SK-N-SH (cell line): ENCODE results near the gene LMOD3. TPM values are rescaled to one million over a fixed set of nuclear protein-coding genes. Genes with fewer than 3 reads are reported as not detected.

Experiments used
- CTCF ChIA-PET: fragments of 300-600, 350-600 bp; formaldehyde crosslinking; extraction: SDS; loops from one replicate; lab custom pipeline; 2021; lab: Yijun Ruan, JAX
- POLR2A ChIA-PET: fragments of 350-600 bp; sonication (Branson Sonifier 250); formaldehyde crosslinking; extraction: SDS; loops from one replicate; lab custom pipeline; 2020; ENCODE audit warnings: antibody characterized with exemption, inconsistent platforms; lab: Yijun Ruan, JAX
- DNase-seq: peaks from one replicate; pipeline ENCODE4 v3.0.0; 2012
- H2AFZ ChIP-seq: fragments of 200-600 bp; sonication (generic); 2 replicates; pipeline ENCODE4 v1.8.1; 2016; ENCODE audit warnings: antibody characterized with exemption, mild to moderate bottlenecking, low read depth
- H3F3A ChIP-seq: fragments of 200-600 bp; sonication (generic); replicated peaks from 2 replicates; pipeline ENCODE3; 2016; ENCODE audit warnings: antibody characterized with exemption, mild to moderate bottlenecking; ENCODE audit not compliant: insufficient read depth
- H3K27ac ChIP-seq, 2 experiments: fragments of 200-500 bp in 1 of 2; fragments of 200-600 bp in 1 of 2; sonication (Bioruptor generic) in 1 of 2; sonication (generic), shearing (Covaris generic) in 1 of 2; 2 replicates each; pipeline versions ENCODE4 v1.5.1 to v1.6.1; 2014 to 2016; ENCODE audit warnings: low read depth in 2 of 2, inconsistent platforms in 1 of 2, low read length in 1 of 2, mild to moderate bottlenecking in 1 of 2, mixed read lengths in 1 of 2
- H3K27me3 ChIP-seq: fragments of 200-600 bp; sonication (generic), shearing (Covaris generic); 2 replicates; pipeline ENCODE4 v1.6.1; 2016; ENCODE audit warnings: mixed run types; ENCODE audit not compliant: insufficient read depth
- H3K36me3 ChIP-seq, 2 experiments: fragments of 200-500 bp in 1 of 2; fragments of 200-600 bp in 1 of 2; sonication (Bioruptor generic) in 1 of 2; sonication (generic) in 1 of 2; replicated peaks in 1 of 2; 2 replicates each; pipeline versions ENCODE3 to v1.5.1; 2014 to 2016; ENCODE audit warnings: low read length in 1 of 2, mild to moderate bottlenecking in 1 of 2; ENCODE audit not compliant: insufficient read depth in 2 of 2, control insufficient read depth in 1 of 2
- H3K4me1 ChIP-seq, 2 experiments: fragments of 200-500 bp in 1 of 2; fragments of 200-600 bp in 1 of 2; sonication (Bioruptor generic) in 1 of 2; sonication (generic), shearing (Covaris generic) in 1 of 2; 2 replicates each; pipeline versions ENCODE4 v1.5.1 to v1.6.1; 2014 to 2016; ENCODE audit warnings: low read depth in 1 of 2, low read length in 1 of 2, mixed run types in 1 of 2; ENCODE audit not compliant: insufficient read depth in 2 of 2, control insufficient read depth in 1 of 2
- H3K4me2 ChIP-seq: fragments of 200-600 bp; sonication (generic), shearing (Covaris generic); 2 replicates; pipeline ENCODE4 v1.6.1; 2017; ENCODE audit warnings: mixed run types
- H3K4me3 ChIP-seq, 2 experiments: fragments of 200-500 bp in 1 of 2; fragments of 200-600 bp in 1 of 2; sonication (Bioruptor generic) in 1 of 2; sonication (generic), shearing (Covaris generic) in 1 of 2; 2 replicates each; pipeline versions ENCODE4 v1.5.1 to v1.8.1; 2014 to 2016; ENCODE audit warnings: low read depth in 2 of 2, inconsistent platforms in 1 of 2, low read length in 1 of 2, mild to moderate bottlenecking in 1 of 2, mixed read lengths in 1 of 2, moderate library complexity in 1 of 2
- H3K79me2 ChIP-seq: fragments of 200-600 bp; sonication (generic); 2 replicates; pipeline ENCODE4 v1.8.1; 2017; ENCODE audit warnings: mild to moderate bottlenecking; ENCODE audit not compliant: insufficient read depth
- H3K9ac ChIP-seq: fragments of 200-600 bp; sonication (generic); 2 replicates; pipeline ENCODE4 v1.6.1; 2017; ENCODE audit warnings: mixed run types
- H3K9me2 ChIP-seq: fragments of 200-600 bp; sonication (generic); 2 replicates; pipeline ENCODE4 v1.6.1; 2017; ENCODE audit warnings: mixed run types
- H3K9me3 ChIP-seq: fragments of 200-600 bp; sonication (generic); 2 replicates; pipeline ENCODE4 v1.6.1; 2017; ENCODE audit warnings: mixed run types, mild to moderate bottlenecking, moderate library complexity
- H4K20me1 ChIP-seq: fragments of 200-600 bp; sonication (generic); 2 replicates; pipeline ENCODE4 v1.6.1; 2017; ENCODE audit warnings: mild to moderate bottlenecking, mixed run types; ENCODE audit not compliant: insufficient read depth
- CHD2 ChIP-seq: fragments of 150-350 bp; IDR thresholded peaks from 2 replicates; pipeline ENCODE4 v1.6.1; 2018; ENCODE audit warnings: low read length; ENCODE audit not compliant: partially characterized antibody
- ELF1 ChIP-seq: IDR thresholded peaks from 2 replicates; pipeline ENCODE4 v1.4.0; 2012
- EP300 ChIP-seq, 2 experiments: IDR thresholded peaks; 2 replicates each; pipeline versions ENCODE4 v1.4.0 to v1.6.1; 2012; ENCODE audit warnings: borderline replicate concordance in 1 of 2, low read depth in 1 of 2, low read length in 1 of 2
- EZH2phosphoT487 ChIP-seq: fragments of 200-600 bp; sonication (generic); IDR thresholded peaks from 2 replicates; pipeline ENCODE4 v1.6.1; 2017; ENCODE audit warnings: low read depth, mixed run types, mild to moderate bottlenecking, antibody characterized with exemption, moderate library complexity, borderline replicate concordance
- FOSL2 ChIP-seq: IDR thresholded peaks from 2 replicates; pipeline ENCODE4 v1.4.0; 2012; ENCODE audit warnings: low read depth, mild to moderate bottlenecking, moderate library complexity, borderline replicate concordance
- JUND ChIP-seq: IDR thresholded peaks from 2 replicates; pipeline ENCODE4 v1.4.0; 2012
- MXI1 ChIP-seq: IDR thresholded peaks from 2 replicates; pipeline ENCODE4 v1.6.1; 2012; ENCODE audit warnings: mild to moderate bottlenecking, low read depth, low read length, improper control_type of control experiment
- RCOR1 ChIP-seq: fragments of 150-350 bp; IDR thresholded peaks from 2 replicates; pipeline ENCODE4 v1.6.1; 2017; ENCODE audit warnings: antibody characterized with exemption, low read length
- RFX5 ChIP-seq: IDR thresholded peaks from 2 replicates; pipeline ENCODE4 v1.6.1; 2012; ENCODE audit warnings: mild to moderate bottlenecking, improper control_type of control experiment, low read length
- RXRA ChIP-seq: IDR thresholded peaks from 2 replicates; pipeline ENCODE4 v1.4.0; 2012; ENCODE audit warnings: low read depth, mild to moderate bottlenecking, borderline replicate concordance
- SIN3A ChIP-seq: IDR thresholded peaks from 2 replicates; pipeline ENCODE4 v1.6.1; 2012; ENCODE audit warnings: low read depth, mild to moderate bottlenecking, low read length, moderate library complexity, borderline replicate concordance
- TAF1 ChIP-seq: IDR thresholded peaks from 2 replicates; pipeline ENCODE4 v1.6.1; 2012; ENCODE audit warnings: low read depth, mild to moderate bottlenecking, low read length, moderate library complexity, borderline replicate concordance
- TCF12 ChIP-seq: IDR thresholded peaks from 2 replicates; pipeline ENCODE4 v1.4.0; 2012
- WGBS: methylation state at CpG from one replicate; pipeline ENCODE4 v1.1.6; 2017; ENCODE audit warnings: low lambda C conversion rate; 5-methylcytosine and 5-hydroxymethylcytosine counted together
- polyA plus RNA-seq, 3 experiments: library from polyadenylated mRNA; depleted of rRNA; stranded (reverse); fragments of >200 nt; gene quantifications; 2 replicates each; pipeline ENCODE4 v1.2.3, GENCODE V29; 2012
- TF ChIP-seq, protein P1 (sequence below): fragments of 150-350 bp; IDR thresholded peaks from 2 replicates; pipeline ENCODE4 v1.6.1; 2017; ENCODE audit warnings: antibody characterized with exemption, low read length, low read depth, borderline replicate concordance
- TF ChIP-seq, protein P2 (sequence below): IDR thresholded peaks from 2 replicates; pipeline ENCODE4 v1.6.1; 2012; ENCODE audit warnings: mild to moderate bottlenecking, low read depth, low read length, moderate library complexity
- TF ChIP-seq, protein P3 (sequence below): IDR thresholded peaks from 2 replicates; pipeline ENCODE4 v1.4.0; 2012; ENCODE audit warnings: low read depth, borderline replicate concordance
- TF ChIP-seq, protein P4 (sequence below): fragments of 150-350 bp; IDR thresholded peaks from 2 replicates; pipeline ENCODE4 v1.6.1; 2016; ENCODE audit warnings: mild to moderate bottlenecking, low read depth, low read length
- TF ChIP-seq, protein P5 (sequence below): IDR thresholded peaks from 2 replicates; pipeline ENCODE4 v1.4.0; 2012; ENCODE audit warnings: low read depth

Gene LMOD3
- polyA plus RNA-seq (2012; rRNA removed): not detected in 2 replicates
- not detected in 2 replicates for polyA plus RNA-seq (2012; cell fraction: cytosol; rRNA removed)
- polyA plus RNA-seq (2012; cell fraction: nucleus; rRNA removed): not detected in 2 replicates

DNA sequence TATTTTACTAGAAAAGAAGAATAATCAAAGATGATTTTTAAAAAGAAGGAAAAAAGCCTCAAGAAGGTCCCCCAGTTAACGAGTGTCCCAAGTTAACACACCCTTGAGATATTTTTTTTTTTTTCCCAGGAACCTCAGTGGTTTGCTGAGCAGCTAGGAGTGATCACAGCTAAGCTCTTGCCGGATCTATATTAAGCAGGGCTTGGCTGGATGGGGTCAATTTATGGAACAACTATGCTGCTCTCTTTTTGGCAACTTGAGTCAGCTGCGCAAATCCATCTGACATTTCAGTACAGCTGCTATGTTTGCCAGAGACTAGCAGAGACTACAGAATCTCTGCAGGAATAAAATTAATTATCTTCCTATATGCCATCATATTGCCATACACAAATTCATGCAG, at the start of gene LMOD3:
TSS of gene LMOD3 (minus strand) at position 193 of the 400 bp plus-strand sequence. CDS start 209 bp downstream, outside the sequence.
- Histone ChIP-seq H4K20me1 (no peaks in the 10 kb centered on the region), H3K4me3 (no peak within 1 kb of the TSS), H3K4me1 (no peaks in the 10 kb centered on the region), H3K9me2 (no peaks in the 10 kb centered on the region), H3K4me2 (no peak within 1 kb of the TSS), H3K9me3 (no peaks in the 10 kb centered on the region), H3K36me3 (no peaks in the 10 kb centered on the region), H3K9ac (no peak within 1 kb of the TSS), H3F3A (no peaks in the 10 kb centered on the region), H3K27ac (no peak within 1 kb of the TSS), H3K27me3 (no peaks in the 10 kb centered on the region), H2AFZ (peak within 1 kb of the TSS; percentile 14; the same call in 1 of the 2 replicates), H3K79me2 (no peaks in the 10 kb centered on the region)
- CTCF ChIA-PET: interaction anchor here (1.1 to 6.7 kb wide), 5 partner anchors 9 to 301 kb away, joined by 3 to 58 read pairs (median 6); no protein-coding TSS in a partner anchor
- DNase-seq: no peak
- TF ChIP-seq, protein P1, sequence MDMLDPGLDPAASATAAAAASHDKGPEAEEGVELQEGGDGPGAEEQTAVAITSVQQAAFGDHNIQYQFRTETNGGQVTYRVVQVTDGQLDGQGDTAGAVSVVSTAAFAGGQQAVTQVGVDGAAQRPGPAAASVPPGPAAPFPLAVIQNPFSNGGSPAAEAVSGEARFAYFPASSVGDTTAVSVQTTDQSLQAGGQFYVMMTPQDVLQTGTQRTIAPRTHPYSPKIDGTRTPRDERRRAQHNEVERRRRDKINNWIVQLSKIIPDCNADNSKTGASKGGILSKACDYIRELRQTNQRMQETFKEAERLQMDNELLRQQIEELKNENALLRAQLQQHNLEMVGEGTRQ: no peak
- TF ChIP-seq CHD2: no peak
- no peak for TF ChIP-seq ELF1
- TF ChIP-seq FOSL2: no peak
- TF ChIP-seq SIN3A: no peak
- TF ChIP-seq EP300 (IDR thresholded peaks at IDR 0.05; ENCODE audit: borderline replicate concordance in 1 of 2, low read depth in 1 of 2, low read length in 1 of 2): no peak
- 89% methylated on average over 3 of the region's 3 CpGs for WGBS
- POLR2A ChIA-PET: no interaction called here

DNA sequence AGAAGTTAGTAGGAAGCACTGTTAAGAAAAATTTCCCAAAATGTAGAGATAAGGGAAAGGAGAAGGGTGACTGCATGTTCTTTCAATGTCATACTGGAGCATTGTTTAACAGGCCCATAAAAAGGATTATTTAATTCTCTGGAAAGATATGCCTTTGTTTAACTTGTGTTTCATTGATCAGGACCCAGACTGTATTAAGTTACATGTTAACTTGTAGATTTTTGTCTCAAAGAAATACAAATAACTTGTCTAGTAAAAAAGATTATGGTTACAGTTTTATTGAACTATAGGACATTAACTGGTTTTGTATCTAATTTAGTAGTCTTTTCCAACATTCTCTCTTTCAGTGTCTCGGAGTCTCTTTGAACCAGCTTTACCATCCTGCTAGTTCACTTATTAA, 49.7 kb upstream of the LMOD3 start:
- no peak for TF ChIP-seq MXI1
- no peak for TF ChIP-seq SIN3A
- no peak for TF ChIP-seq RXRA
- no peak for TF ChIP-seq FOSL2
- TF ChIP-seq ELF1: no peak
- no peak for TF ChIP-seq EZH2phosphoT487
- no peak for TF ChIP-seq JUND
- no peak for TF ChIP-seq TAF1
- TF ChIP-seq RFX5: no peak
- TF ChIP-seq, protein P1: no peak
- TF ChIP-seq RCOR1: no peak
- TF ChIP-seq, protein P2, sequence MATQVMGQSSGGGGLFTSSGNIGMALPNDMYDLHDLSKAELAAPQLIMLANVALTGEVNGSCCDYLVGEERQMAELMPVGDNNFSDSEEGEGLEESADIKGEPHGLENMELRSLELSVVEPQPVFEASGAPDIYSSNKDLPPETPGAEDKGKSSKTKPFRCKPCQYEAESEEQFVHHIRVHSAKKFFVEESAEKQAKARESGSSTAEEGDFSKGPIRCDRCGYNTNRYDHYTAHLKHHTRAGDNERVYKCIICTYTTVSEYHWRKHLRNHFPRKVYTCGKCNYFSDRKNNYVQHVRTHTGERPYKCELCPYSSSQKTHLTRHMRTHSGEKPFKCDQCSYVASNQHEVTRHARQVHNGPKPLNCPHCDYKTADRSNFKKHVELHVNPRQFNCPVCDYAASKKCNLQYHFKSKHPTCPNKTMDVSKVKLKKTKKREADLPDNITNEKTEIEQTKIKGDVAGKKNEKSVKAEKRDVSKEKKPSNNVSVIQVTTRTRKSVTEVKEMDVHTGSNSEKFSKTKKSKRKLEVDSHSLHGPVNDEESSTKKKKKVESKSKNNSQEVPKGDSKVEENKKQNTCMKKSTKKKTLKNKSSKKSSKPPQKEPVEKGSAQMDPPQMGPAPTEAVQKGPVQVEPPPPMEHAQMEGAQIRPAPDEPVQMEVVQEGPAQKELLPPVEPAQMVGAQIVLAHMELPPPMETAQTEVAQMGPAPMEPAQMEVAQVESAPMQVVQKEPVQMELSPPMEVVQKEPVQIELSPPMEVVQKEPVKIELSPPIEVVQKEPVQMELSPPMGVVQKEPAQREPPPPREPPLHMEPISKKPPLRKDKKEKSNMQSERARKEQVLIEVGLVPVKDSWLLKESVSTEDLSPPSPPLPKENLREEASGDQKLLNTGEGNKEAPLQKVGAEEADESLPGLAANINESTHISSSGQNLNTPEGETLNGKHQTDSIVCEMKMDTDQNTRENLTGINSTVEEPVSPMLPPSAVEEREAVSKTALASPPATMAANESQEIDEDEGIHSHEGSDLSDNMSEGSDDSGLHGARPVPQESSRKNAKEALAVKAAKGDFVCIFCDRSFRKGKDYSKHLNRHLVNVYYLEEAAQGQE: no peak
- TF ChIP-seq, protein P3, sequence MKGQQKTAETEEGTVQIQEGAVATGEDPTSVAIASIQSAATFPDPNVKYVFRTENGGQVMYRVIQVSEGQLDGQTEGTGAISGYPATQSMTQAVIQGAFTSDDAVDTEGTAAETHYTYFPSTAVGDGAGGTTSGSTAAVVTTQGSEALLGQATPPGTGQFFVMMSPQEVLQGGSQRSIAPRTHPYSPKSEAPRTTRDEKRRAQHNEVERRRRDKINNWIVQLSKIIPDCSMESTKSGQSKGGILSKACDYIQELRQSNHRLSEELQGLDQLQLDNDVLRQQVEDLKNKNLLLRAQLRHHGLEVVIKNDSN: no peak
- no peak for TF ChIP-seq TCF12
- TF ChIP-seq, protein P4, sequence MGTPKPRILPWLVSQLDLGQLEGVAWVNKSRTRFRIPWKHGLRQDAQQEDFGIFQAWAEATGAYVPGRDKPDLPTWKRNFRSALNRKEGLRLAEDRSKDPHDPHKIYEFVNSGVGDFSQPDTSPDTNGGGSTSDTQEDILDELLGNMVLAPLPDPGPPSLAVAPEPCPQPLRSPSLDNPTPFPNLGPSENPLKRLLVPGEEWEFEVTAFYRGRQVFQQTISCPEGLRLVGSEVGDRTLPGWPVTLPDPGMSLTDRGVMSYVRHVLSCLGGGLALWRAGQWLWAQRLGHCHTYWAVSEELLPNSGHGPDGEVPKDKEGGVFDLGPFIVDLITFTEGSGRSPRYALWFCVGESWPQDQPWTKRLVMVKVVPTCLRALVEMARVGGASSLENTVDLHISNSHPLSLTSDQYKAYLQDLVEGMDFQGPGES: no peak
- TF ChIP-seq EP300 (IDR thresholded peaks at IDR 0.05; ENCODE audit: borderline replicate concordance in 1 of 2, low read depth in 1 of 2, low read length in 1 of 2): no peak
- TF ChIP-seq, protein P5, sequence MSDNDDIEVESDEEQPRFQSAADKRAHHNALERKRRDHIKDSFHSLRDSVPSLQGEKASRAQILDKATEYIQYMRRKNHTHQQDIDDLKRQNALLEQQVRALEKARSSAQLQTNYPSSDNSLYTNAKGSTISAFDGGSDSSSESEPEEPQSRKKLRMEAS: no peak
- no peaks in the 10 kb centered on the region for H3K79me2 ChIP-seq
- ChIA-PET CTCF (interaction anchor here (1.1 to 6.0 kb wide), 3 partner anchors 11 to 138 kb away, joined by 4 to 55 read pairs (median 22); no protein-coding TSS in a partner anchor), POLR2A (no interaction called here)
- no peak overlapping the region for H3K4me3 ChIP-seq
- H4K20me1 ChIP-seq: no peaks in the 10 kb centered on the region
- no peak overlapping the region for H3K4me2 ChIP-seq
- H3K9me3 ChIP-seq: no peaks in the 10 kb centered on the region
- H3K36me3 ChIP-seq: peaks cover 0 to 3% of the 10 kb centered on the region in 2 experiments
- no peak overlapping the region for H3K9ac ChIP-seq
- DNase-seq: no peak
- H3K27ac ChIP-seq: no peak overlapping the region
- no peak overlapping the region for H2AFZ ChIP-seq
- H3K27me3 ChIP-seq: no peaks in the 10 kb centered on the region
- peaks cover 5% of the 10 kb centered on the region for H3F3A ChIP-seq
- no peaks in the 10 kb centered on the region for H3K9me2 ChIP-seq
- H3K4me1 ChIP-seq: no peaks in the 10 kb centered on the region
- 97% methylated on average over 1 of the region's 1 CpG for WGBS
